ENCODE results near the gene LRRN2.
"Not testable (repeated sequence)": the region's sequence is repeated elsewhere in the genome, so short reads cannot be mapped to it uniquely, and the experiment has no call there.

LRRN2 gene

GRCh38 chr1:204571128-204571527, 114.4 kb downstream of the LRRN2 start:
- DNase-seq = no peak

- DNase-seq = not testable (repeated sequence)
These were observed 115.5 kb downstream of the LRRN2 start for GRCh38 chr1:204570021-204570420.

DNA sequence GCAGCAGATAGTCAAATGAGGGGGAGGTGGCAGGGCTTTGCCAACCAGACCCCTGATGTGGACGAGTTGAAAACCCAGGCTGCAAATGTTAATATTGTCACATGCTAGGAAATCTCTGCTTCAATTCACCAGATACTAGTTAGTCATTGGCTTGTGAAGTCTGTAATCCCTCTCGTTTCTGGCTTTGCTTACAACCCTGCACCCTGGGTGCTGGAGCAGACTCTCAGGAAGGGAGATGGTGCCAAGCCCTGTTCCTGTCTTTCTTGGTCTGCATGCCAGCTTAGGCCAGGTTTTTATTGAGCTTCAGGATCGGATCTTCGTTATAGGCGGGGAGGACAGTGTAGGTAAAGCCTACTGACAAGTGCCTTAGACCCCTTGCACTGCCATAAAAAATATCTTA, 116.1 kb downstream of the LRRN2 start:
- DNase-seq = no peak

DNA sequence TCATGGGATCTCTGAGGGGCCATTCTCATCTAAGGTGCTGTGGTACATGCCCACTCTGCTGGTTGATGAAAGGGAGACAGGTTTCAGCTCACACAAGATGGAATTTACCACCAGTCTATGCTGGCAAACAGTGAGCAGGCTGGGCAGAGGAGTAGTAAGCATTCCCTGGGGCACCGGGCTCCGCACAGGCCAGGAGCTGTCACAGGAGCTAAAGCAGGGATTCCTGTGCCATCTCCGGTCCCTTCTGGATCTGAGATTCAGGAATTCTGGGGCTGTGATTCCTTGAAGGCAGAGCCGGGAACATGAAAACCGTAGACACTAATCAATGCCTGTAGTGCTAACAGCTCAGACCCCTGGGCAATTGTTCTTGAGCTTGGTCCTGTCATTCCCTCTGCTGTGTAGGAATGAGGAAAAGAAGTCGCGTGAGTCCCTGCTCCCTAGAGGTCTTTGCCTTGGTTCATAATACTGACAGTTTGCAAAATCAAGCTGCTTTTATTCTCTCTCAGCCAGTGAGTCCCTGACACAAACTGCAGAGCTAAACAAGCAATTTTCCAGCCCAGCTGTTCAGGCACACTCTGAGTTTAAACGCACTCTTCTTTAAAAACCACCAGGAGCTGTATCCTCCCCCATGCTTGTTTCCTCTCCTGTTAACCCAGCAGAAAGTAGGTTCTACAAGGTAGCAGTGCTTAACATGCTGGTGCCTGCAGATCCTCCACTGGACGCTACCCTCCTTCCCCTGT, 116.8 kb downstream of the LRRN2 start:
- DNase-seq = no peak

All from NCI-H1092 (cell line).